ENCODE results near the gene MED15.

- TF ChIP-seq RAD21 (IDR thresholded peaks at IDR 0.05; ENCODE audit: low read length) (no peak), CTCF (conservative IDR thresholded peaks at IDR 0.05; ENCODE audit: low read depth, low read length) (no peak), MAFK (IDR thresholded peaks at IDR 0.05; ENCODE audit: low read depth, low read length) (no peak), RFX5 (IDR thresholded peaks at IDR 0.05; ENCODE audit: low read depth, low read length) (no peak), POLR2A (IDR thresholded peaks at IDR 0.05; ENCODE audit: low read depth, low read length) (no peak), FOS (IDR thresholded peaks at IDR 0.05; ENCODE audit: low read depth, low read length) (no peak), RCOR1 (IDR thresholded peaks at IDR 0.05; ENCODE audit: insufficient replicate concordance, low read length) (no peak), CEBPB (IDR thresholded peaks at IDR 0.05; ENCODE audit: low read depth, low read length) (no peak), USF2 (IDR thresholded peaks at IDR 0.05; ENCODE audit: low read depth, low read length) (no peak), SMC3 (IDR thresholded peaks at IDR 0.05; ENCODE audit: low read depth, low read length) (no peak)
Measured at GRCh38 chr22:20586403-20586745, 79.0 kb downstream of the MED15 start.

Data from IMR-90 (cell line).